Stimulated activated CD8-positive, alpha-beta memory T cell treated with anti-CD3 and anti-CD28 coated beads, Interleukin-7, amount 100 ng/mL, for 4 hours (primary cell): ENCODE data around the gene ARHGEF16.

ENCODE experiments used
- DNase-seq, 2 donors: peaks; one replicate each; pipeline ENCODE4 v3.0.0-alpha.2; 2020; ENCODE audit warnings: low read depth in 2 of 2

The ARHGEF16 gene

GRCh38 chr1:3438661-3439180 is 15.7 kb upstream of the ARHGEF16 start:
- DNase-seq: no peak

GRCh38 chr1:3439346-3440299 is 14.8 kb upstream of the ARHGEF16 start:
- DNase-seq: no peak

GRCh38 chr1:3440300-3440681 is 14.2 kb upstream of the ARHGEF16 start:
- no peak for DNase-seq

GRCh38 chr1:3440711-3441409 is 13.6 kb upstream of the ARHGEF16 start:
- DNase-seq: no peak

- DNase-seq: no peak
These were observed 13.0 kb upstream of the ARHGEF16 start for GRCh38 chr1:3441410-3441847.

GRCh38 chr1:3441880-3442279 is 12.6 kb upstream of the ARHGEF16 start:
- no peak for DNase-seq

GRCh38 chr1:3442331-3442730 is 12.1 kb upstream of the ARHGEF16 start:
- no peak for DNase-seq

- DNase-seq: no peak
These were observed 11.6 kb upstream of the ARHGEF16 start for GRCh38 chr1:3442901-3443300.

- no peak for DNase-seq
These were observed 10.7 kb upstream of the ARHGEF16 start for GRCh38 chr1:3443807-3444206.

GRCh38 chr1:3444298-3444697 is 10.2 kb upstream of the ARHGEF16 start:
- no peak for DNase-seq

- DNase-seq: no peak
These were observed 9.7 kb upstream of the ARHGEF16 start for GRCh38 chr1:3444736-3445135.

- DNase-seq: no peak
These were observed 4.1 kb upstream of the ARHGEF16 start for GRCh38 chr1:3450202-3450863.

GRCh38 chr1:3450983-3451382 is 3.5 kb upstream of the ARHGEF16 start:
- no peak for DNase-seq

GRCh38 chr1:3451994-3452865 is 2.2 kb upstream of the ARHGEF16 start:
- DNase-seq: no peak

- DNase-seq: no peak
These were observed 1.6 kb upstream of the ARHGEF16 start for GRCh38 chr1:3452866-3453175.

- peak; percentile 44 to 46 for DNase-seq
These were observed 1.2 kb upstream of the ARHGEF16 start for GRCh38 chr1:3453203-3453761.

GRCh38 chr1:3454811-3455618 is 550 bp downstream of the ARHGEF16 start:
- DNase-seq: no peak

- DNase-seq: no peak
These were observed 1.4 kb downstream of the ARHGEF16 start for GRCh38 chr1:3455670-3456448.

GRCh38 chr1:3456449-3456963 is 2.0 kb downstream of the ARHGEF16 start:
- DNase-seq: no peak
